Uterus (tissue), 4 donors: ENCODE measurements around the gene KLHL3. TPM values are rescaled to one million over a fixed set of nuclear protein-coding genes. Genes with fewer than 3 reads are reported as not detected.
"Not testable (repeated sequence)": the region's sequence is repeated elsewhere in the genome, so short reads cannot be mapped to it uniquely, and the experiment has no call there.

Source experiments
- DNase-seq, 2 donors: peaks; one replicate each; pipeline ENCODE4 v3.0.0-alpha.2; 2019 to 2020
- H3K27ac ChIP-seq, 2 donors: fragments of 200-600 bp; sonication (generic); 1 replicate in 1 of 2; 2 replicates in 1 of 2; pipeline ENCODE4 v1.5.1; 2016 to 2018
- H3K27me3 ChIP-seq, 2 donors: fragments of 200-600 bp; sonication (generic); one replicate each; pipeline ENCODE4 v1.5.1; 2018 to 2019; ENCODE audit warnings: control low read depth in 1 of 2
- H3K36me3 ChIP-seq, 2 donors: fragments of 200-600 bp; sonication (generic); one replicate each; pipeline ENCODE4 v1.5.1; 2019; ENCODE audit warnings: control low read depth in 1 of 2
- H3K4me1 ChIP-seq, 2 donors: fragments of 200-600 bp; sonication (generic); one replicate each; pipeline ENCODE4 v1.5.1; 2018 to 2019; ENCODE audit warnings: control low read depth in 1 of 2
- H3K4me3 ChIP-seq, 2 donors: fragments of 200-600 bp; sonication (generic); 1 replicate in 1 of 2; 2 replicates in 1 of 2; pipeline ENCODE4 v1.5.1; 2018 to 2019; ENCODE audit warnings: mild to moderate bottlenecking in 1 of 2
- H3K9me3 ChIP-seq, 2 donors: fragments of 200-600 bp; sonication (generic); one replicate each; pipeline ENCODE4 v1.5.1; 2019; ENCODE audit warnings: control low read depth in 1 of 2
- CTCF ChIP-seq, 4 experiments: fragments of 200-600 bp in 2 of 4; fragments of 450-650 bp in 2 of 4; sonication (generic) in 2 of 4; IDR thresholded peaks; one replicate each; pipeline ENCODE4 v1.5.1; 2016 to 2019; ENCODE audit warnings: antibody characterized with exemption in 4 of 4, mild to moderate bottlenecking in 2 of 4, moderate library complexity in 1 of 4
- POLR2A ChIP-seq, 2 donors: fragments of 450-650 bp; IDR thresholded peaks; one replicate each; pipeline ENCODE4 v1.6.1; 2016; ENCODE audit warnings: antibody characterized with exemption in 2 of 2, mild to moderate bottlenecking in 1 of 2, moderate library complexity in 1 of 2
- intact Hi-C: fragments of 100-400 bp; cut with DNase I; formaldehyde crosslinking; loops from one replicate; pipeline ENCODE4 v1.15.1; 2023; ENCODE audit warnings: low total_unique reads
- total RNA-seq, 4 donors: library from RNA; depleted of rRNA in 3 of 4; stranded (reverse); fragments of >200 nt in 3 of 4; gene quantifications; one replicate each; pipeline versions ENCODE4 v1.1.0 to v1.2.4, GENCODE V29; 2014 to 2023
- donor health status: DM: yes; HTN: yes; CAD: no.

The KLHL3 gene
- 10 to 100 TPM in 2 of 4 donors, 1 to 10 TPM in 2; 3.1 to 21.8 (median 8.9) TPM for total RNA-seq

GRCh38 chr5:137735555-137736284 is at the start of gene KLHL3:
KLHL3 (minus strand) TSS chr5:137736089; CDS start chr5:137735646, 443 bp downstream.
- peak in 1 of 4 experiments; percentile 32 for TF ChIP-seq CTCF (IDR thresholded peaks at IDR 0.05)
- TF ChIP-seq POLR2A (IDR thresholded peaks at IDR 0.05) = no peak
- Histone ChIP-seq H3K4me1 (peaks cover 0 to 6% of the 10 kb centered on the region in 2 donors), H3K27me3 (no peaks in the 10 kb centered on the region), H3K4me3 (peak within 1 kb of the TSS; percentile 33 to 40), H3K36me3 (no peaks in the 10 kb centered on the region), H3K9me3 (no peaks in the 10 kb centered on the region), H3K27ac (peak within 1 kb of the TSS; percentile 59 to 70)
- intact Hi-C loops = no loop called here
- peak; percentile 16 to 22 for DNase-seq

GRCh38 chr5:137782984-137783536 is 47.2 kb upstream of the KLHL3 start:
- no peaks in the 10 kb centered on the region for H3K4me1 ChIP-seq
- H3K27me3 ChIP-seq = no peaks in the 10 kb centered on the region
- TF ChIP-seq CTCF (IDR thresholded peaks at IDR 0.05) (no peak), POLR2A (IDR thresholded peaks at IDR 0.05) (no peak)
- no peaks in the 10 kb centered on the region for H3K36me3 ChIP-seq
- DNase-seq = no peak
- intact Hi-C loops = no loop called here
- H3K4me3 ChIP-seq = no peak overlapping the region
- H3K9me3 ChIP-seq = no peaks in the 10 kb centered on the region
- no peak overlapping the region for H3K27ac ChIP-seq

GRCh38 chr5:137782055-137782454 is 46.2 kb upstream of the KLHL3 start:
- Histone ChIP-seq H3K4me1 (no peaks in the 10 kb centered on the region), H3K36me3 (no peaks in the 10 kb centered on the region), H3K27me3 (no peaks in the 10 kb centered on the region), H3K9me3 (no peaks in the 10 kb centered on the region), H3K4me3 (no peak overlapping the region), H3K27ac (no peak overlapping the region)
- no peak for TF ChIP-seq CTCF (IDR thresholded peaks at IDR 0.05)
- no peak for TF ChIP-seq POLR2A (IDR thresholded peaks at IDR 0.05)
- DNase-seq = no peak
- intact Hi-C loops = no loop called here

- Histone ChIP-seq H3K4me1 (no peaks in the 10 kb centered on the region), H3K27me3 (no peaks in the 10 kb centered on the region), H3K27ac (no peak overlapping the region), H3K36me3 (no peaks in the 10 kb centered on the region), H3K9me3 (no peaks in the 10 kb centered on the region), H3K4me3 (no peak overlapping the region)
- intact Hi-C loops = no loop called here
- TF ChIP-seq POLR2A (IDR thresholded peaks at IDR 0.05) = no peak
- peak; percentile 64 to 79 (median 76) for TF ChIP-seq CTCF (IDR thresholded peaks at IDR 0.05)
- DNase-seq = no peak
Observed at GRCh38 chr5:137778772-137779564, 43.1 kb upstream of the KLHL3 start.

- H3K4me1 ChIP-seq, H3K36me3 ChIP-seq, H3K9me3 ChIP-seq, H3K27ac ChIP-seq, DNase-seq, H3K4me3 ChIP-seq, intact Hi-C loops, H3K27me3 ChIP-seq: not testable (repeated sequence)
Observed at GRCh38 chr5:137767937-137768336, 32.0 kb upstream of the KLHL3 start.
